ENCODE measurements around the gene CHIT1. TPM values are rescaled to one million over a fixed set of nuclear protein-coding genes. Genes with fewer than 3 reads are reported as not detected.

The CHIT1 gene
- total and polyA plus RNA-seq, 7 donors: 0.04 to 0.27 (median 0.09) TPM; not detected in 3

DNA sequence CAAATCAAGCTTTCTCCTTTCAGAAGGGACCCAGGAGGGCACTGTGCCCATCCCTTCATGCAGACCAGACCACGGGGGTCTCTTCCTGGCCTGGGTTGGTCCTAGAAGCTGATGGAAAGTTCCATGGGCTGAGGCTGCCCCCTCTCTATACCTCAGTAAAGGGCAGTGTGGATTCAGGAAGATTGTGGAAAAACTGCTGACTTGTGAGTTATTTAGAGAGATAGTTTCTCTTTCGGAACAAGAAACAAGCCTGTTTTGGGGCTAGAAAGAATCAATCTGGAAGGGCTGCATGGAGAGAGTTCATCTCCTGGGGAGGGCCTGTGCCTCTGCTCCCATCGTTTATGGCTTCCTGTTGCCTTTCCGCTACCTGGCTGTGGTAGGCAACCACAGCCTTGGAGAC, 803 bp downstream of the CHIT1 start:
- intact Hi-C loops (cut with DNase I): no loop called here
- 67 to 82% (median 71%) methylated on average over 4 of the region's 4 CpGs for WGBS, 3 donors
- no peak for ATAC-seq
- no peaks in the 10 kb centered on the region for H3K36me3 ChIP-seq (ENCODE audit: insufficient read depth in 1 of 2, low read depth in 1 of 2)
- TF ChIP-seq, protein P1, sequence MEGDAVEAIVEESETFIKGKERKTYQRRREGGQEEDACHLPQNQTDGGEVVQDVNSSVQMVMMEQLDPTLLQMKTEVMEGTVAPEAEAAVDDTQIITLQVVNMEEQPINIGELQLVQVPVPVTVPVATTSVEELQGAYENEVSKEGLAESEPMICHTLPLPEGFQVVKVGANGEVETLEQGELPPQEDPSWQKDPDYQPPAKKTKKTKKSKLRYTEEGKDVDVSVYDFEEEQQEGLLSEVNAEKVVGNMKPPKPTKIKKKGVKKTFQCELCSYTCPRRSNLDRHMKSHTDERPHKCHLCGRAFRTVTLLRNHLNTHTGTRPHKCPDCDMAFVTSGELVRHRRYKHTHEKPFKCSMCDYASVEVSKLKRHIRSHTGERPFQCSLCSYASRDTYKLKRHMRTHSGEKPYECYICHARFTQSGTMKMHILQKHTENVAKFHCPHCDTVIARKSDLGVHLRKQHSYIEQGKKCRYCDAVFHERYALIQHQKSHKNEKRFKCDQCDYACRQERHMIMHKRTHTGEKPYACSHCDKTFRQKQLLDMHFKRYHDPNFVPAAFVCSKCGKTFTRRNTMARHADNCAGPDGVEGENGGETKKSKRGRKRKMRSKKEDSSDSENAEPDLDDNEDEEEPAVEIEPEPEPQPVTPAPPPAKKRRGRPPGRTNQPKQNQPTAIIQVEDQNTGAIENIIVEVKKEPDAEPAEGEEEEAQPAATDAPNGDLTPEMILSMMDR (IDR thresholded peaks at IDR 0.05): no peak
- no peak for DNase-seq
- H3K4me3 ChIP-seq: no peak overlapping the region
- H3K27ac ChIP-seq: no peak overlapping the region
- H3K27me3 ChIP-seq (ENCODE audit: insufficient read depth in 3 of 3, low read length in 2 of 3): no peaks in the 10 kb centered on the region
- H3K9me3 ChIP-seq: no peaks in the 10 kb centered on the region
- no peaks in the 10 kb centered on the region for H3K4me1 ChIP-seq

DNA sequence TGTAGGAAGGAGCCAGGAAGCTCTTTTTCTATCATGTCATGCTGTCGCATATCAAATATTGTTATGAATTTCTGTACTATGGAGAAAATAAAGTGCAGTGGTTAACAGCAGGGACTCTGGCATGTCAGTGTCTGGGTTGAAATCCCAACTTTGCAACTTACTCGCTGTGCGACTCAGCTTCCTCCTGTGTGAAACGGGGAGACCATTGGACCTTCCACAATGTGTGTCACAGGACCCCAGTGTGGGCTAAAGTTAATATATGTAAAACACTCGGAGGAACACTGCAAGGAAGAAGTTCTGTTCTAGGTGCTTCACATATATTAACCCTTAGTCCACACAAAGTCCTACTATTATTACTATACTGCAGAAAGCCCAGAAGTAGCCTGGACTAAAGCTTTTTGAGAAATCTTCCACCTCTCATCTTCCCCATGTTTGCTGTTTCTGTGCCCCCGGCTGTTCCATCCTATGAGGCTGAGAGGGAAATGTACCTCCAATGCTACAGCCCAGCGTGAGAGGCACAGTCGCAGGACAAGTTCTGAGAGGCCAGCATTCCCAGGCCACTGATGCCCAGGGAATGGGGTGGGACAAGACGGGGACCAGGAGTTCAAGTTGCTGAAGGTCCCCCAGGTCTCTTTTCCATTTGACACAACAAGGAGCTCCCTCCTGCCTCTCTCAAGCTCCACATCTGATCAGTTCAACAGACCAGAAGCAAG, 1.9 kb downstream of the CHIT1 start:
- WGBS, 3 donors: 83 to 86% (median 85%) methylated on average over 9 of the region's 9 CpGs
- no peak for DNase-seq
- no peak overlapping the region for H3K27ac ChIP-seq
- intact Hi-C loops (cut with DNase I): no loop called here
- no peaks in the 10 kb centered on the region for H3K36me3 ChIP-seq (ENCODE audit: insufficient read depth in 1 of 2, low read depth in 1 of 2)
- peaks cover 0 to 3% (median 0%) of the 10 kb centered on the region in 3 donors for H3K27me3 ChIP-seq (ENCODE audit: insufficient read depth in 3 of 3, low read length in 2 of 3)
- no peaks in the 10 kb centered on the region for H3K4me1 ChIP-seq
- no peaks in the 10 kb centered on the region for H3K9me3 ChIP-seq
- TF ChIP-seq, protein P1 (IDR thresholded peaks at IDR 0.05): no peak
- H3K4me3 ChIP-seq: no peak overlapping the region
- ATAC-seq: no peak

DNA sequence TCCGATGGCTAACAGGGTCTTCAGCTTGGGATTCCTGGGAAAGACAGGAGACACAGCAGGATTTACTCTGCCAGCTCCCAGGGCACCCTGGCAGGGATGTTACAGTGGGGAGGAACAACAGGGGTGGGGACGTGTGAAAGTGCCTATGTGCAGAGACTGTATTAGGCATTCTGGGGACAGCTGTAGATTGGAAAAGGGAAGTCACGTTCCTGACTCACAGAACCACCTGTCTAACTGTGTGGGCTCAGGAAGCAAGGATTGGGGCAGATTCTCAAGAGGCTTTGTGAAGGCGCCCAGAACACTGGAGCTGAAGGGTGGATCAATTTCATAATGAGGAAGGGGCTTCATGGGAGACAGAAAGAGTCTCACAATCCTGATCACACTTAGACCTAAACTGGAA, 4.4 kb downstream of the CHIT1 start:
- no peak for ATAC-seq
- H3K4me1 ChIP-seq: no peaks in the 10 kb centered on the region
- H3K27me3 ChIP-seq (ENCODE audit: insufficient read depth in 3 of 3, low read length in 2 of 3): peaks cover 0 to 3% (median 0%) of the 10 kb centered on the region in 3 donors
- intact Hi-C loops (cut with DNase I): no loop called here
- WGBS, 3 donors: 62 to 69% (median 68%) methylated on average over 4 of the region's 4 CpGs
- H3K4me3 ChIP-seq: no peak overlapping the region
- no peak for DNase-seq
- TF ChIP-seq, protein P1 (IDR thresholded peaks at IDR 0.05): no peak
- no peaks in the 10 kb centered on the region for H3K9me3 ChIP-seq
- H3K36me3 ChIP-seq (ENCODE audit: insufficient read depth in 1 of 2, low read depth in 1 of 2): no peaks in the 10 kb centered on the region
- H3K27ac ChIP-seq: no peak overlapping the region

DNA sequence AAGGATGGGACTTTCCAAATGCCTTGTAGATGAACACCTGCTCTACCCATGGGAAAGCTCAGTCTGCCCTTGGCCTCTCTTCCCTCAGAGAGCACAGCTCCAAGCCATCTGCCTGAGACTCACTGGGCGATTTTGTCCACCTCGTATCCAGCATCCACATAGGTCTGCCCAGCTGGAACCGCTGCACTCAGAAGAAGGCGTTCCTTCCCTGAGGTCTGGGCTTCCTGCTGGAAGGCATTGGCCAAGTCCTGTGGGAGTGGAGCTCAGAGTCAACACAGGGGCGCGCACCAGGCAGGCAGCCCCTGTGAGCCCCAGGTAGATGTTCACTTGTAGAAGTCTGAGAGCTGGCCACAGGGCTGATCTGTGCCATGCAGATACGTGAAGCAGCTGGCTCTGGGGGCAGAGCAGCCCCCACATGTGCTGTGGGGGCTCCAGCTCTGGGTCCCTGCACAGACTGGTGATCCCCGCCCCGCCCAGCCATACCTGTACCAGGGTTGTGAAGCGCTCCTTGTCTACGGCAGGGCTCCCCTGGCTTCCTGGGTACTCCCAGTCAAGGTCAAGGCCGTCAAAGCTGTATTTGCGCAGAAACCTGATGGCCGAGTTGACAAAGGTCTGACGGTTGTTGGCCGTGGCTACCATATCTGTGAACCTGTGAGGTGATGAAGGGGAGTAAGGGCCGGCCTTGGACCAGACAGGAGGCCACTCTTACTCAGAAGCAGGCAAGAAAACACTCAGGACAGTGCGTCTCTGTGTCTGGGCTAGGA, 6.3 kb downstream of the CHIT1 start:
- DNase-seq: no peak
- no peaks in the 10 kb centered on the region for H3K9me3 ChIP-seq
- no peak for ATAC-seq
- H3K4me3 ChIP-seq: no peak overlapping the region
- WGBS, 3 donors: 88 to 92% (median 88%) methylated on average over 18 of the region's 18 CpGs
- no peaks in the 10 kb centered on the region for H3K36me3 ChIP-seq (ENCODE audit: insufficient read depth in 1 of 2, low read depth in 1 of 2)
- no peaks in the 10 kb centered on the region for H3K4me1 ChIP-seq
- H3K27ac ChIP-seq: no peak overlapping the region
- TF ChIP-seq, protein P1 (IDR thresholded peaks at IDR 0.05): no peak
- peaks cover 0 to 3% (median 0%) of the 10 kb centered on the region in 3 donors for H3K27me3 ChIP-seq (ENCODE audit: insufficient read depth in 3 of 3, low read length in 2 of 3)
- intact Hi-C loops (cut with DNase I): no loop called here
